Measurements from ENCODE around the gene ZNF197. TPM values are rescaled to one million over a fixed set of nuclear protein-coding genes. Genes with fewer than 3 reads are reported as not detected.

ZNF197 gene
- total RNA-seq, 1 donor from 2014 or later, result 17.9 TPM

GRCh38 chr3:44687898-44688297, 63.1 kb downstream of the ZNF197 start:
- H3K27ac ChIP-seq, result no peak overlapping the region
- no peak for DNase-seq (ENCODE audit: extremely low spot score in 2 of 2)
- H3K4me3 ChIP-seq, result no peak overlapping the region
- no peaks in the 10 kb centered on the region for H3K36me3 ChIP-seq
- H3K9me3 ChIP-seq, result no peaks in the 10 kb centered on the region
- intact Hi-C loops (cut with DNase I), result no loop called here
- peaks cover 13% of the 10 kb centered on the region for H3K4me1 ChIP-seq
- no peaks in the 10 kb centered on the region for H3K27me3 ChIP-seq
- no peak for TF ChIP-seq CTCF (IDR thresholded peaks at IDR 0.05)
- TF ChIP-seq POLR2A (IDR thresholded peaks at IDR 0.05), result no peak
- no peak for TF ChIP-seq POLR2AphosphoS5 (IDR thresholded peaks at IDR 0.05; ENCODE audit: insufficient read depth in 1 of 2, low read depth in 1 of 2)

Other genes starting within 250 kb of the ZNF197 start
- 8.8 TPM for gene ZNF445, start 147.4 kb upstream of the ZNF197 start, total RNA-seq
- gene ZKSCAN7, start 69.8 kb upstream of the ZNF197 start, total RNA-seq, result 2.7 TPM
- gene ZNF660, start 40.1 kb upstream of the ZNF197 start, total RNA-seq, result 0.98 TPM
- 9.3 TPM for gene ZNF35, start 23.7 kb downstream of the ZNF197 start, total RNA-seq
- 4.4 TPM for gene ZNF502, start 87.6 kb downstream of the ZNF197 start, total RNA-seq
- gene ZNF501, start 104.6 kb downstream of the ZNF197 start, total RNA-seq, result 2.7 TPM
- 14.0 TPM for gene KIAA1143, start 136.6 kb downstream of the ZNF197 start, total RNA-seq
- 2.2 TPM for gene KIF15, start 136.8 kb downstream of the ZNF197 start, total RNA-seq
- 10.8 TPM for gene TMEM42, start 236.9 kb downstream of the ZNF197 start, total RNA-seq
- gene TGM4, start 249.6 kb downstream of the ZNF197 start, total RNA-seq, result not detected